CD8-positive, alpha-beta memory T cell (primary cell): ENCODE data around the gene OCLN. TPM values are rescaled to one million over a fixed set of nuclear protein-coding genes. Genes with fewer than 3 reads are reported as not detected.
"Not testable (repeated sequence)": the region's sequence is repeated elsewhere in the genome, so short reads cannot be mapped to it uniquely, and the experiment has no call there.

Experiments
- CTCF ChIA-PET: fragments of 350-600 bp; sonication (Branson Sonifier 250); formaldehyde crosslinking; loops from one replicate; lab custom pipeline; 2021; ENCODE audit warnings: antibody characterized with exemption; lab: Charles Lee
- POLR2A ChIA-PET: fragments of 350-600 bp; sonication (Branson Sonifier 250); formaldehyde crosslinking; loops from one replicate; lab custom pipeline; 2021; ENCODE audit warnings: antibody characterized with exemption; lab: Charles Lee
- DNase-seq, 5 donors: peaks; one replicate each; pipeline versions ENCODE4 v3.0.0 to v3.0.0-alpha.2; 2020 to 2022; ENCODE audit warnings: mixed read lengths in 1 of 5
- H3K27ac ChIP-seq: one replicate; pipeline ENCODE4 v1.7.0; 2013; ENCODE audit warnings: low read depth, mild to moderate bottlenecking, low read length, moderate library complexity
- H3K27me3 ChIP-seq: 2 replicates; pipeline ENCODE4 v1.7.0; 2013; ENCODE audit warnings: low read length, mild to moderate bottlenecking; ENCODE audit not compliant: insufficient read depth, poor library complexity, severe bottlenecking
- H3K36me3 ChIP-seq: 2 replicates; pipeline ENCODE4 v1.7.0; 2013; ENCODE audit warnings: mild to moderate bottlenecking, low read length, moderate library complexity; ENCODE audit not compliant: insufficient read depth
- H3K4me1 ChIP-seq: 2 replicates; pipeline ENCODE4 v1.7.0; 2013; ENCODE audit warnings: mild to moderate bottlenecking, low read length, moderate library complexity; ENCODE audit not compliant: insufficient read depth
- H3K4me3 ChIP-seq: 2 replicates; pipeline ENCODE4 v1.7.0; 2013; ENCODE audit warnings: mild to moderate bottlenecking, low read length
- H3K9me3 ChIP-seq: 2 replicates; pipeline ENCODE4 v1.7.0; 2013; ENCODE audit warnings: mild to moderate bottlenecking, low read length
- H3K27ac Mint-ChIP-seq, 8 donors: one replicate each; pipeline ENCODE4 v1.8.0; 2020 to 2021; ENCODE audit warnings: mixed read lengths in 8 of 8, mild to moderate bottlenecking in 6 of 8, inconsistent platforms in 3 of 8, moderate library complexity in 3 of 8
- H3K27me3 Mint-ChIP-seq, 2 donors: one replicate each; pipeline ENCODE4 v1.8.0; 2020 to 2021; ENCODE audit warnings: mixed read lengths in 2 of 2, mild to moderate bottlenecking in 1 of 2, moderate library complexity in 1 of 2
- H3K36me3 Mint-ChIP-seq, 3 donors: one replicate each; pipeline ENCODE4 v1.8.0; 2020 to 2021; ENCODE audit warnings: mixed read lengths in 3 of 3, inconsistent platforms in 1 of 3, mild to moderate bottlenecking in 1 of 3
- H3K4me1 Mint-ChIP-seq, 3 donors: one replicate each; pipeline ENCODE4 v1.8.0; 2020 to 2021; ENCODE audit warnings: mixed read lengths in 3 of 3, inconsistent platforms in 1 of 3, mild to moderate bottlenecking in 1 of 3
- H3K4me3 Mint-ChIP-seq, 7 donors: one replicate each; pipeline ENCODE4 v1.8.0; 2020 to 2021; ENCODE audit warnings: mixed read lengths in 7 of 7, mild to moderate bottlenecking in 6 of 7, moderate library complexity in 4 of 7, inconsistent platforms in 2 of 7
- H3K9me3 Mint-ChIP-seq, 5 donors: one replicate each; pipeline ENCODE4 v1.8.0; 2020 to 2022; ENCODE audit warnings: mixed read lengths in 5 of 5, mild to moderate bottlenecking in 3 of 5, moderate library complexity in 2 of 5, inconsistent platforms in 1 of 5
- polyA plus RNA-seq: library from polyadenylated mRNA; unstranded; fragments of 300-500 nt; fragmentation: Illumina TruSeq; gene quantifications from one replicate; pipeline ENCODE4 v1.2.3, GENCODE V29; 2021
- total RNA-seq, 2 experiments: library from RNA; stranded (reverse); gene quantifications; one replicate each; pipeline ENCODE4 v1.2.3, GENCODE V29; 2021

The OCLN gene
- total and polyA plus RNA-seq, 3 experiments from 2014 or later, result 0.14 to 0.68 (median 0.58) TPM

GRCh38 chr5:69454460-69455249 lies 37.9 kb upstream of the OCLN start:
- peaks cover 0 to 6% (median 3%) of the 10 kb centered on the region in 5 donors for H3K9me3 Mint-ChIP-seq
- H3K36me3 Mint-ChIP-seq, result peaks cover 0 to 5% (median 0%) of the 10 kb centered on the region in 3 donors
- no peak for DNase-seq
- H3K4me3 ChIP-seq, result no peak overlapping the region
- H3K9me3 ChIP-seq, result no peaks in the 10 kb centered on the region
- no peaks in the 10 kb centered on the region for H3K4me1 ChIP-seq
- H3K27ac ChIP-seq, result no peak overlapping the region
- H3K4me3 Mint-ChIP-seq, result no peak overlapping the region
- no peak overlapping the region for H3K27ac Mint-ChIP-seq
- CTCF ChIA-PET, result no interaction called here
- no peaks in the 10 kb centered on the region for H3K27me3 ChIP-seq
- POLR2A ChIA-PET, result no interaction called here
- H3K27me3 Mint-ChIP-seq, result peaks cover 13 to 27% of the 10 kb centered on the region in 2 donors
- no peaks in the 10 kb centered on the region for H3K4me1 Mint-ChIP-seq
- no peaks in the 10 kb centered on the region for H3K36me3 ChIP-seq

- POLR2A ChIA-PET, H3K9me3 Mint-ChIP-seq, H3K4me3 Mint-ChIP-seq, CTCF ChIA-PET, H3K4me1 ChIP-seq, H3K4me3 ChIP-seq, H3K27me3 ChIP-seq, H3K36me3 Mint-ChIP-seq, H3K27ac Mint-ChIP-seq, DNase-seq, H3K27ac ChIP-seq, H3K36me3 ChIP-seq, H3K9me3 ChIP-seq, H3K4me1 Mint-ChIP-seq: not testable (repeated sequence)
- H3K27me3 Mint-ChIP-seq, result peaks cover 11 to 23% of the 10 kb centered on the region in 2 donors
Measured at GRCh38 chr5:69455428-69455988, 37.1 kb upstream of the OCLN start.

- Histone ChIP-seq H3K4me1 (no peaks in the 10 kb centered on the region), H3K4me3 (no peak overlapping the region), H3K36me3 (no peaks in the 10 kb centered on the region), H3K27ac (no peak overlapping the region), H3K9me3 (no peaks in the 10 kb centered on the region), H3K27me3 (no peaks in the 10 kb centered on the region)
- H3K4me3 Mint-ChIP-seq, result no peak overlapping the region
- H3K27me3 Mint-ChIP-seq, result peaks cover 4 to 10% of the 10 kb centered on the region in 2 donors
- H3K27ac Mint-ChIP-seq, result no peak overlapping the region
- POLR2A ChIA-PET, result no interaction called here
- DNase-seq, result no peak
- CTCF ChIA-PET, result no interaction called here
- peaks cover 0 to 4% (median 0%) of the 10 kb centered on the region in 5 donors for H3K9me3 Mint-ChIP-seq
- H3K4me1 Mint-ChIP-seq, result no peaks in the 10 kb centered on the region
- peaks cover 0 to 5% (median 0%) of the 10 kb centered on the region in 3 donors for H3K36me3 Mint-ChIP-seq
Measured at GRCh38 chr5:69462170-69462569, 30.4 kb upstream of the OCLN start.

GRCh38 chr5:69466375-69466774 lies 26.2 kb upstream of the OCLN start:
- H3K36me3 Mint-ChIP-seq, H3K27me3 ChIP-seq, H3K27ac Mint-ChIP-seq, H3K27me3 Mint-ChIP-seq, H3K27ac ChIP-seq, H3K36me3 ChIP-seq, DNase-seq, H3K4me1 ChIP-seq, H3K4me1 Mint-ChIP-seq, H3K4me3 Mint-ChIP-seq, H3K4me3 ChIP-seq, CTCF ChIA-PET, H3K9me3 ChIP-seq, POLR2A ChIA-PET, H3K9me3 Mint-ChIP-seq: not testable (repeated sequence)

- no peak overlapping the region for H3K27ac Mint-ChIP-seq
- H3K27me3 Mint-ChIP-seq, result no peaks in the 10 kb centered on the region
- peaks cover 0 to 2% (median 0%) of the 10 kb centered on the region in 5 donors for H3K9me3 Mint-ChIP-seq
- H3K36me3 Mint-ChIP-seq, result no peaks in the 10 kb centered on the region
- Histone ChIP-seq H3K36me3 (no peaks in the 10 kb centered on the region), H3K4me1 (no peaks in the 10 kb centered on the region), H3K4me3 (no peak overlapping the region), H3K9me3 (no peaks in the 10 kb centered on the region), H3K27me3 (no peaks in the 10 kb centered on the region), H3K27ac (no peak overlapping the region)
- H3K4me3 Mint-ChIP-seq, result no peak overlapping the region
- POLR2A ChIA-PET, result no interaction called here
- DNase-seq, result no peak
- H3K4me1 Mint-ChIP-seq, result no peaks in the 10 kb centered on the region
- CTCF ChIA-PET, result no interaction called here
Measured at GRCh38 chr5:69467442-69468225, 25.0 kb upstream of the OCLN start.

GRCh38 chr5:69468631-69469030 lies 24.0 kb upstream of the OCLN start:
- no peaks in the 10 kb centered on the region for H3K27me3 ChIP-seq
- H3K9me3 Mint-ChIP-seq, result peaks cover 0 to 2% (median 0%) of the 10 kb centered on the region in 5 donors
- H3K4me1 ChIP-seq, result no peaks in the 10 kb centered on the region
- H3K27ac Mint-ChIP-seq, result no peak overlapping the region
- no peaks in the 10 kb centered on the region for H3K9me3 ChIP-seq
- no peak for DNase-seq
- H3K4me3 ChIP-seq, result no peak overlapping the region
- H3K27me3 Mint-ChIP-seq, result peaks cover 0 to 1% of the 10 kb centered on the region in 2 donors
- no peak overlapping the region for H3K27ac ChIP-seq
- H3K36me3 Mint-ChIP-seq, result no peaks in the 10 kb centered on the region
- CTCF ChIA-PET, result no interaction called here
- H3K36me3 ChIP-seq, result no peaks in the 10 kb centered on the region
- POLR2A ChIA-PET, result no interaction called here
- H3K4me3 Mint-ChIP-seq, result no peak overlapping the region
- H3K4me1 Mint-ChIP-seq, result no peaks in the 10 kb centered on the region

DNA sequence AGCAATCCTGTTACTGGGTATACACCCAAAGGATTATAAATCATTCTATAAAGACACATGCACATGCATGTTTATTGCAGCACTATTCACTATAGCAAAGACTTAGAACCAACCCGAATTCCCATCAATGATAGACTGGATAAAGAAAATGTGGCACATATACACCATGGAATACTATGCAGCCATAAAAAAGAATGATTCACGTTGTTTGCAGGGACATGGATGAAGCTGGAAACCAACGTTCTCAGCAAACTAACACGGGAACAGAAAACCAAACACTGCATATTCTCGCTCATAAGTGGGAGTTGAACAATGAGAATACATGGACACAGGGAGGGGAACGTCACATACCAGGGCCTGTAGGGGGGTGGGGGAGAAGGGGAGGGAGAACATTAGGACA lies 21.1 kb upstream of the OCLN start:
- H3K9me3 Mint-ChIP-seq, H3K36me3 Mint-ChIP-seq, H3K27ac ChIP-seq, CTCF ChIA-PET, H3K4me3 Mint-ChIP-seq, DNase-seq, H3K4me3 ChIP-seq, H3K27ac Mint-ChIP-seq, H3K4me1 Mint-ChIP-seq, H3K9me3 ChIP-seq, H3K27me3 ChIP-seq, H3K4me1 ChIP-seq, H3K36me3 ChIP-seq, H3K27me3 Mint-ChIP-seq: not testable (repeated sequence)
- POLR2A ChIA-PET, result interaction anchor here (0.6 kb wide), 1 partner anchor 26 kb away, joined by 14 read pairs; no protein-coding TSS in a partner anchor

GRCh38 chr5:69472535-69473143 lies 20.0 kb upstream of the OCLN start:
- H3K4me1 ChIP-seq, H3K9me3 Mint-ChIP-seq, H3K27me3 ChIP-seq, H3K36me3 ChIP-seq, H3K9me3 ChIP-seq, H3K36me3 Mint-ChIP-seq, POLR2A ChIA-PET, H3K27ac ChIP-seq, DNase-seq, H3K4me3 Mint-ChIP-seq, H3K4me1 Mint-ChIP-seq, CTCF ChIA-PET, H3K4me3 ChIP-seq, H3K27ac Mint-ChIP-seq, H3K27me3 Mint-ChIP-seq: not testable (repeated sequence)
